ENCODE results near the gene TBC1D10B. TPM values are rescaled to one million over a fixed set of nuclear protein-coding genes. Genes with fewer than 3 reads are reported as not detected.

Gene TBC1D10B
- total RNA-seq, 1 donor from 2014 or later, result 51.9 TPM

DNA sequence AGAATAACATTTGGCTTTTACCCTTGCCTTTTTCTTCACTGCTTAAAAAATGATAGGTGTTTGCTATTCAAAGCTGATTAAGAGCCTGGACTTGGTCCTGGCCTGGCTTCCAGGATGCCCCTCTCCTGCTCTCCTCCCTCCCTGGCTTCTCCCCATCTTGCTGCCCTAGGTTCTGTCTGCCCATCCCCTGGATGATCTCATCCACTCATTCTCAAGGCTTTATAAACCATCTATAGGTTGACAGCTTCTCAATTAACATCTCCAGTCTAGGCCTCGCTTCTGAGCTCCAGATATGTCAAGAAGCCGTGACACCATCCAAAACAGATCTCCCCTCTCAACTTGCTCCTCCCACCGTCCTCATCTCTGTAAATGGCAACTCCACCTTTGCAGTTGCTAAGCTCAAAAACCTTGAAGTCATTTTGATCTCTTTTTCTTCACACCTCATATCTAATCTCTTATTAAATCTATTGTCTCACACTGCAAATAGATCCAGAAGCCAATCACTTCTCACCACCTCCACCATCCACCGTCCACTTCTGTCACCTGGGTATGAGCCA, 45.8 kb upstream of the TBC1D10B start:
- TF ChIP-seq, protein P1, sequence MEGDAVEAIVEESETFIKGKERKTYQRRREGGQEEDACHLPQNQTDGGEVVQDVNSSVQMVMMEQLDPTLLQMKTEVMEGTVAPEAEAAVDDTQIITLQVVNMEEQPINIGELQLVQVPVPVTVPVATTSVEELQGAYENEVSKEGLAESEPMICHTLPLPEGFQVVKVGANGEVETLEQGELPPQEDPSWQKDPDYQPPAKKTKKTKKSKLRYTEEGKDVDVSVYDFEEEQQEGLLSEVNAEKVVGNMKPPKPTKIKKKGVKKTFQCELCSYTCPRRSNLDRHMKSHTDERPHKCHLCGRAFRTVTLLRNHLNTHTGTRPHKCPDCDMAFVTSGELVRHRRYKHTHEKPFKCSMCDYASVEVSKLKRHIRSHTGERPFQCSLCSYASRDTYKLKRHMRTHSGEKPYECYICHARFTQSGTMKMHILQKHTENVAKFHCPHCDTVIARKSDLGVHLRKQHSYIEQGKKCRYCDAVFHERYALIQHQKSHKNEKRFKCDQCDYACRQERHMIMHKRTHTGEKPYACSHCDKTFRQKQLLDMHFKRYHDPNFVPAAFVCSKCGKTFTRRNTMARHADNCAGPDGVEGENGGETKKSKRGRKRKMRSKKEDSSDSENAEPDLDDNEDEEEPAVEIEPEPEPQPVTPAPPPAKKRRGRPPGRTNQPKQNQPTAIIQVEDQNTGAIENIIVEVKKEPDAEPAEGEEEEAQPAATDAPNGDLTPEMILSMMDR (IDR thresholded peaks at IDR 0.05; ENCODE audit: insufficient read depth, low read length, poor library complexity, severe bottlenecking), result no peak
- no peak for DNase-seq (ENCODE audit: low read depth)
- Histone ChIP-seq H3K36me3 (ENCODE audit: control insufficient read depth, insufficient read depth, low read length) (peaks cover 2% of the 10 kb centered on the region), H3K4me3 (ENCODE audit: low read depth, low read length) (no peak overlapping the region), H3K27me3 (ENCODE audit: control insufficient read depth, insufficient read depth, low read length) (no peaks in the 10 kb centered on the region)

DNA sequence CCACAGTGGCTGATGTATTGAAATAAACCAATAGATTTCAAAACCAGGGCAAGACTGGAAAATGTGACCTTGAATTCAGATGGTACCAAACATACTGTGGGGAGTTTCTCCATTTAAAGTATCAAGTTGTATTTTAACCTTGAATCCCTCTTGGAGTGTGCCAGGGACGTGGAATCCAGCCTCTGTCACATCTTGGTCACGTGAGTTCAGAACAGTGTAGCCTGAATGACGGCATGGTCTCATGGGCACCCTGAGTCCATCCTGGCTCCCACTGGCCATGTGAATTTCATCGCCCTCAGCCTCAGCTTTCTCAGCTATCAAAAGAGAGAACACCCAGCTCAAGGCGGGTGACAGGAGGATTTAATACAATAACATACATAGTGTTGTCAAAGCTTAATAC, 43.9 kb upstream of the TBC1D10B start:
- DNase-seq (ENCODE audit: low read depth), result no peak
- TF ChIP-seq, protein P1 (IDR thresholded peaks at IDR 0.05; ENCODE audit: insufficient read depth, low read length, poor library complexity, severe bottlenecking), result no peak
- Histone ChIP-seq H3K27me3 (ENCODE audit: control insufficient read depth, insufficient read depth, low read length) (no peaks in the 10 kb centered on the region), H3K4me3 (ENCODE audit: low read depth, low read length) (no peak overlapping the region), H3K36me3 (ENCODE audit: control insufficient read depth, insufficient read depth, low read length) (peaks cover 2% of the 10 kb centered on the region)

DNA sequence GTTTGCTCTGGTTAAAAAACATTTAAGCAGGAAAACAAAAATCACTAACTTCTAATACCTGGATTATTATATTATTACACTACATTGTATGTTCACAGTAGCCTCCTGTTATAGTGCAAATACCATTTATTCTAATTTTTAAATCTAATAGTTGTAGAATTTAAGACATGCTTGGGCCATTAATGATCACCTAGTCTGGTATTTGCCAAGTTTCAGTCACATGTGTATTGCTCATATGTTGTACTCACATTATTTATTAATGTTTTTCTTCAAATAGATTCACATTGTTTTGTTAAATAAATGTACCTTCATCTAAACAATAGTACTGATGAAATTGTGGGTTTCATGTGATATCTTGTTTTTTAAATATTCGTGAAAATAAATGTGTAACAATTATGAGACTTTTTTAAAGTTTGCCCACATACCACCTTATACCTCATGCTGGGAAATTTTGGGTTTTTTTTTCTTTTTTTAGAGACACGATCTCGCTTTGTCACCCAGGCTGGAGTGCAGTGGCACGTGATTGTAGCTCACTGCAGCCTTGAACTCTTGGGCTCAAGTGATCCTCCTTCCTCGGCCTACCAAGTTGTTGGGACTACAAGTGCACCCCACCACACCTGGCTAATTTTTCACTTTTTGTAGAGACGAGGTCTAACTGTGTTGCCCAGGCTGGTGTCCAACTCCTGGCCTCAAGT, 43.0 kb upstream of the TBC1D10B start:
- H3K4me3 ChIP-seq (ENCODE audit: low read depth, low read length), result no peak overlapping the region
- peaks cover 2% of the 10 kb centered on the region for H3K36me3 ChIP-seq (ENCODE audit: control insufficient read depth, insufficient read depth, low read length)
- H3K27me3 ChIP-seq (ENCODE audit: control insufficient read depth, insufficient read depth, low read length), result no peaks in the 10 kb centered on the region
- TF ChIP-seq, protein P1 (IDR thresholded peaks at IDR 0.05; ENCODE audit: insufficient read depth, low read length, poor library complexity, severe bottlenecking), result no peak
- peak; percentile 26 for DNase-seq (ENCODE audit: low read depth)

DNA sequence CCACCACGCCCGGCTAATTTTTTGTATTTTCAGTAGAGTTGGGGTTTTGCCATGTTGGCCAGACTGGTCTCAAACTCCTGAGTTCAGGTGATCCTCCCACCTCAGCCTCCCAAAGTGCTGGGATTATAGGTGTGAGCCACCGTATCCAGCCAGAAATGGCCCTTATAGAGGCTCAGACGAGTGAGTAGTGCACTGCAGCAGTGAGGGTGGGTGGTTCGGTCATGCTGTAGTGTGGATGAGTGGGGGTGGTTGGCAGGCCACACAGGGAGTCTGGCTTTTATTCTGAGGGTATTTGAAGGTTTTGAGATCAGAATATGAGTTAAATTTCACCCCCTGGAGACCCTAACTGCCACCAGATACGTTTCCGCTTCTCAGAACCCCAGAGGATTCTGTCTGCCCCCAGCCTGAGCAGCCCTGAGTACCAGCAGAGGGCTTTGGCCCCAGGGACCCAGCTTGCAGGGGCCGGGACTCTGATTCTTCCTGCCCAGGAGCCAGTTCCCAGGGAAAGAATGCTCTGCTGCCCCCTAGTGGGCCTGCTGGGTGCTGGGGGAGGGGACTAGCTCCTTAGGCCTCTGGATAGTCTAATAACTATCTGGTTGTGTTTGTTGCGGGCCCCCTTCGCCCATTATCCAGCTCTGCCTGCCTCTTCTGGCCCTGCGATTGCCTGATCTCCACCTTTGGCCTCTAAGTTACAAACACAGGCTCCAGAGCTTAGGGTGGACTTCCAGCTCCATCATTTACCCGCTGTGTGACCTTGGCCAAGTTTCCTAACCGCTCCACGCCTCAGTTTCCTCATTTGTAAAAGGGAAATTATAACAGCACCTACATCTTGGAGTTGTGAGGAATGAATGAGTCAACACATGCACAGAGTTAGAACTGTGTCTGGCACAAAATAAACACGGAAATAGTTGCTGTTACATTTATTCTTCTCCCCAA, 39.1 kb upstream of the TBC1D10B start:
- Histone ChIP-seq H3K36me3 (ENCODE audit: control insufficient read depth, insufficient read depth, low read length) (peaks cover 2% of the 10 kb centered on the region), H3K4me3 (ENCODE audit: low read depth, low read length) (no peak overlapping the region), H3K27me3 (ENCODE audit: control insufficient read depth, insufficient read depth, low read length) (no peaks in the 10 kb centered on the region)
- TF ChIP-seq, protein P1 (IDR thresholded peaks at IDR 0.05; ENCODE audit: insufficient read depth, low read length, poor library complexity, severe bottlenecking), result peak; percentile 99
- no peak for DNase-seq (ENCODE audit: low read depth)

DNA sequence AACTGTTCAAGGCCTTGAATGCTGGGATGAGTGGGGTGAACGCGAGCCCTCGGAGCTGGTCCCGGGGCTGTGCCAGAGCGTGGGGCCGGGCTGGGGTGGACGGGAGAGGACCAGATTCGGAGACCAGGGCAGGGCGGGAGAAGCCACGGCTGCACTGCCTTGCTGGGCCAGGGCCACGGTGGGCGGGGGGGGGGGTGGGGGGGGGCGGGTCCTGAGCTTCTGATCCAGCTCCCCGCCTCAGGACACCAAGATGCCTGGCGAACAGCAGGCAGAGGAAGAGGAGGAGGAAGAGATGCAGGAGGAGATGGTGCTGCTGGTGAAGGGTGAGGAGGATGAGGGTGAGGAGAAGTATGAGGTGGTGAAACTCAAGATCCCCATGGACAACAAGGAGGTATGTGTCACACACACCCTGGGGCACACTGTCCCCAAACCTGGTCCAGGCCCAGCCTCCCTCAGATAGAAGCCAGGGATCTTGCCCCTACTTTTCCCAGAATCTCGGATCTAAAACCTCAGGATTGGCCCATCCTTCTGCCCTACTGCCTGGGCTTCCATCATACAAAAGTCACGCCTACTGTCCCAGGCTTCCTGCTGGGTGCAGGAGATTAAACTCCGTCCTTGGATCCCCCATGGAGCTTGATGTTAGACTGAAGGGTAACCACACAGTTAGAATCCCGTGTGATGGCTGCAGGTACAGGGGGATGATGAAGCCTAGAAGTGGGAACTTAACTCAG, 37.7 kb upstream of the TBC1D10B start:
- DNase-seq (ENCODE audit: low read depth), result no peak

More for the DNA sequence above, 37.7 kb upstream of the TBC1D10B start:
- Histone ChIP-seq H3K27me3 (ENCODE audit: control insufficient read depth, insufficient read depth, low read length) (no peaks in the 10 kb centered on the region), H3K4me3 (ENCODE audit: low read depth, low read length) (peak overlapping the region; percentile 78), H3K36me3 (ENCODE audit: control insufficient read depth, insufficient read depth, low read length) (peaks cover 2% of the 10 kb centered on the region)
- TF ChIP-seq, protein P1 (IDR thresholded peaks at IDR 0.05; ENCODE audit: insufficient read depth, low read length, poor library complexity, severe bottlenecking), result no peak
